ENCODE measurements around the gene MAP7.

MAP7 gene

DNA sequence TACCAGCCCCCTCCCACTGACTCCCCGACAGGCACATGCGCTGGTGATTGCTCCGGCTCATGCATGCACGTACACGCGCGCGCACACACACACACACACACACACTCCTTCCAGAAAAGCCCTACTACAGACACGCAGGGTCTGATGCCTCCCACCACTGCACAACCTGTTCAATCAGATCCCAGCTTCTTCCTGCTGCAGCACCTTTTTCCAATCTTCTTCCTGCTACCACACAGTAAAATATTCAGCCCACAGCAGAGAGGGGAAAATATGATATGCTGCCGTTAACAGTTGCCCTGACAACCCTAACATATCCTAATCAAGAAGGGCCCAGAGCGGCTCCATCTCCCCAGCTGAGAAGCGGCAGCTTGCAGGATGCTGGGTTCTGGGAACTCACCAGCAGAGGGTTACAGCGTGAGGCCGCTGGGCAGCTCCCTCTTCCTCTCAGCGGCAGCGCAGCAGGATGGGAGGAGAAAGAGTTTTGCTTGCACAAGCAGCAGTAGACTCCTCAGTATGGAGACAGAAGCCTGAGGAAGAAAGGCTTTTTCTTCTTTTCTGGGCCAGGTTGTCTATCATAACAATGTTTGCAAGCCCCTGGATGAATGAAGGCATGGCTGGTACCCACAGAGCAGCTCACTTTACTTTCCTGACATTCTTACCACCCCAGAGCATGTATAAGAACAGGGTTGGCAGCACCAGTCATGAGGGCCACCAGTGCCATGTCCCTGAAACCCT, 23.9 kb downstream of the MAP7 start:
- no peak for DNase-seq (ENCODE audit: low spot score)
- in situ Hi-C loops (cut with MboI; ENCODE audit: low pct_unique_long_range_greater_than_20kb, low sequenced_read_pairs, unreplicated experiment): no loop called here
- TF ChIP-seq, protein P1, sequence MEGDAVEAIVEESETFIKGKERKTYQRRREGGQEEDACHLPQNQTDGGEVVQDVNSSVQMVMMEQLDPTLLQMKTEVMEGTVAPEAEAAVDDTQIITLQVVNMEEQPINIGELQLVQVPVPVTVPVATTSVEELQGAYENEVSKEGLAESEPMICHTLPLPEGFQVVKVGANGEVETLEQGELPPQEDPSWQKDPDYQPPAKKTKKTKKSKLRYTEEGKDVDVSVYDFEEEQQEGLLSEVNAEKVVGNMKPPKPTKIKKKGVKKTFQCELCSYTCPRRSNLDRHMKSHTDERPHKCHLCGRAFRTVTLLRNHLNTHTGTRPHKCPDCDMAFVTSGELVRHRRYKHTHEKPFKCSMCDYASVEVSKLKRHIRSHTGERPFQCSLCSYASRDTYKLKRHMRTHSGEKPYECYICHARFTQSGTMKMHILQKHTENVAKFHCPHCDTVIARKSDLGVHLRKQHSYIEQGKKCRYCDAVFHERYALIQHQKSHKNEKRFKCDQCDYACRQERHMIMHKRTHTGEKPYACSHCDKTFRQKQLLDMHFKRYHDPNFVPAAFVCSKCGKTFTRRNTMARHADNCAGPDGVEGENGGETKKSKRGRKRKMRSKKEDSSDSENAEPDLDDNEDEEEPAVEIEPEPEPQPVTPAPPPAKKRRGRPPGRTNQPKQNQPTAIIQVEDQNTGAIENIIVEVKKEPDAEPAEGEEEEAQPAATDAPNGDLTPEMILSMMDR (IDR thresholded peaks at IDR 0.05; ENCODE audit: extremely low read depth, insufficient read depth, missing control alignments): no peak

DNA sequence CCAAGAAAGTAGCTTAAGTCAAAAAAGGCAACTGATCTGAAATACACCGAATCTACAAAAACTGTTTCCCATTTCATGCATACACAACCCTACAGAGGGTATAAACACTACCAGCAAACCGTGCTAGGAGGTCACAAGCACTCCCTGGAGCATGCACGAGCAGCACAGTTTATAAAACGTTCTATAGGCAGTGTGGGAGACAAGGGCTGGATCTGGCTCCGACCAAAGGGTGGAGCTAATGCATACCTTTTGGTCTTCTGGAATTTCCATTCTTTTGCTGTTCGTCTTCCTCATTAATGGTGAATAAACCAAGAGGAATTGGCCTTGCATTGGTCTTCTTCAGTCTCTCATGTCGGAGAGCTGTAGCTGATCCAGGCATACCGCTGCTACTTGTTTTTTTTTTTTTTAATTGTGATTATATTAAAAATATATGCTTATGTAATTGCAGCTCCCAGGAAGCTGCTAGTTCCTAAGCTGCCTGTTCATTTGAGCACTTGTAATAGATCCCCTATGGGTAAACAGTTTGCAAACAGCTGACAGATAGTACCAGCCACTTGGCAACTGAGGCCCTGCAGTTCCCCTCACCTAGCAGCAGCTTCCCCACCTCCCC, 24.5 kb downstream of the MAP7 start:
- in situ Hi-C loops (cut with MboI; ENCODE audit: low pct_unique_long_range_greater_than_20kb, low sequenced_read_pairs, unreplicated experiment): no loop called here
- no peak for DNase-seq (ENCODE audit: low spot score)
- TF ChIP-seq, protein P1 (IDR thresholded peaks at IDR 0.05; ENCODE audit: extremely low read depth, insufficient read depth, missing control alignments): no peak

DNA sequence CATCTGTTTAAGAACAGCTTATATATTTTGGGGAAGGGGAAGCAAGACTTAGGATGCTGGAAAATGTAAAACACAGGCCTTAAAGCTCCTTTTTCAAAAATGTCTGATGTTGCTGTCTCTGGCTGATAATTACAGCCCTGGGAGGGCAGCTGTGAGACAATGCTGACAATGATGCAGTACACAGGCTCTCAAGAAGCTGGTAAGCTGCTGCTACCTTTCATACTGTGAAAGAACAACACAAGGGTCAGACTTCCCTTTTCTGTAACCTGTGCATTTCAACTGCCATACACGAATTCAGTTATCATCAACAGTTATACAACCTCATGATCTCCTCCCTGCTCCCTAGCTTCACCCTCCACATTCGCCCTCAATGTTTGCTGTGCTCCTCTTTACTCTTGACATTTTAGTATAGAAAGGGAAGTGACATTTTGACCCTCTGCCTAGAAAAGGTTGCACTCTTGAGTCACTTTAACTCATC, 25.2 kb downstream of the MAP7 start:
- TF ChIP-seq, protein P1 (IDR thresholded peaks at IDR 0.05; ENCODE audit: extremely low read depth, insufficient read depth, missing control alignments): no peak
- in situ Hi-C loops (cut with MboI; ENCODE audit: low pct_unique_long_range_greater_than_20kb, low sequenced_read_pairs, unreplicated experiment): no loop called here
- no peak for DNase-seq (ENCODE audit: low spot score)

DNA sequence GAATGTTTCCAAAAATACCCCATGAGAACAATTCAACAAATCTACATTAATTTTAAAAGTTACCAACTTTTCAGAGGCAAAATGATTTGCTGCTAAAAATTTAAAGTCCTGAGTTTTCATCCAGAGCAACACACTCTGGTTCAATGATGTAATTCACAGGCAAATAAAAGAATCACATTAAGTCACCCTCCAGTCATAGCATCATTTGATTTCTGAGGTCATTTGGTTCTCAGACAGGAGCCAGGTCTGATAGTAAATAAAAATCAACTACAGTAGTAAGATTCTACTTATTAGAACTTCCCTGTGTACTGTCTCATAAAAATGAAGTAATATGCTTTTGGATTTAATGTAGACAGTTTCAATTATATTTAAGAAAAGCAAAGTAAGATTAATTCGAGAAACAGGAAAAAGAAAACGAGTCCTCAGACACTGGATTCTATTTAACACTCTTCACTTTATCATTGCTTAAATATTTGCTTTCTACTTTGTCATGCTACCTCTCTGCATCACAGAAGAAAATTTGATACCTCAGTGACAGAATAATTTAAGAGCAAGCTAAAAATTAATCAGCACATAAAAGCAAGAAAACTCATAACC, 25.8 kb downstream of the MAP7 start:
- in situ Hi-C loops (cut with MboI; ENCODE audit: low pct_unique_long_range_greater_than_20kb, low sequenced_read_pairs, unreplicated experiment): no loop called here
- TF ChIP-seq, protein P1 (IDR thresholded peaks at IDR 0.05; ENCODE audit: extremely low read depth, insufficient read depth, missing control alignments): no peak
- DNase-seq (ENCODE audit: low spot score): no peak

DNA sequence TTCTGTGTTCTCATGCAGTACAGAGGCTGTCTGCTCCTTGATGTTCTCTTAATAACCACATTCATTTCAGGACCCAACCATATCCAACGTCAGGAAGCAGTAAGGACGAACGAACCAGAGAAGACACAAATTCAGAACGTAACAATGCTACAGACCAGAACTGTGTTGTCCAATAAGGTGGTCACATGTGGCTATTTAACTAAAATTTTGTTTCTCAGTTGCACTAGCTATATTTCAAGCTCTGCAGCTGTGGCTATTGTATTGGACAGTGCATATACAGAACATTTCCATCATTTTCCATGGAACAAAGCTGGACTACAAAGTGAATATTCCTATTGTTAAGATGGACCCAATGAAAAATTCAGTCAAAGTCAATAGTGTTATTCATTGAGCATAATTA, 27.0 kb downstream of the MAP7 start:
- in situ Hi-C loops (cut with MboI; ENCODE audit: low pct_unique_long_range_greater_than_20kb, low sequenced_read_pairs, unreplicated experiment): no loop called here
- DNase-seq (ENCODE audit: low spot score): no peak
- TF ChIP-seq, protein P1 (IDR thresholded peaks at IDR 0.05; ENCODE audit: extremely low read depth, insufficient read depth, missing control alignments): no peak

DNA sequence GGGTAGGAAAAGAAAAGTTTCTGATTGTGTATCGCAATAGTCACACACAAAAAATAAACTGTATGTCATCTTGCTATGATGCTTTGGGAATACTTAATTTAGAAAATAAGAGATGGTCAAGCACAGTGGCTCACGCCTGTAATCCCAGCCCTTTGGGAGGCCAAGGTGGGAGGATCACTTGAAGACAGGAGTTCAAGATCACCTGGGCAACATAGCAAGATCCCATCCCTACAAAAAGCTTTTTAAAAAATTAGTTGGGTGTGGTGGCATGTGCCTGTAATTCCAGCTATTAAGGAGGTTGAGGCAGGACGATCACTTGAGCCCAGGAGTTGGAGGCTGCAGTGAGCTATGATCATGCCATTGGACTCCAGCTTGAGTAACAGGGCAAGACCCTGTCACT, 27.6 kb downstream of the MAP7 start:
- TF ChIP-seq, protein P1 (IDR thresholded peaks at IDR 0.05; ENCODE audit: extremely low read depth, insufficient read depth, missing control alignments): no peak
- no peak for DNase-seq (ENCODE audit: low spot score)
- in situ Hi-C loops (cut with MboI; ENCODE audit: low pct_unique_long_range_greater_than_20kb, low sequenced_read_pairs, unreplicated experiment): no loop called here

All from GM13977 (cell line).